GM23248 (cell line): ENCODE results near the gene CACNA1I.

ENCODE experiments used
- EZH2 ChIP-seq: fragments of 200-600 bp; sonication (generic); IDR thresholded peaks from 2 replicates; pipeline ENCODE4 v1.6.1; 2018; ENCODE audit warnings: antibody characterized with exemption, mild to moderate bottlenecking; ENCODE audit not compliant: insufficient read depth, poor library complexity, severe bottlenecking
- EZH2phosphoT487 ChIP-seq: fragments of 200-600 bp; sonication (generic); IDR thresholded peaks from 2 replicates; pipeline ENCODE4 v1.6.1; 2018; ENCODE audit warnings: antibody characterized with exemption, moderate library complexity, mild to moderate bottlenecking, low read depth; ENCODE audit not compliant: insufficient read depth

GRCh38 chr22:39703091-39703490 is 132.5 kb downstream of the CACNA1I start:
- TF ChIP-seq EZH2phosphoT487, result no peak
- TF ChIP-seq EZH2, result no peak
